Neuronal stem cell (in vitro differentiated cells): ENCODE data around the gene CFAP43.

Experiments
- DNase-seq: peaks from one replicate; pipeline ENCODE4 v3.0.0-alpha.2; 2013; ENCODE audit warnings: low spot score
- H2AFZ ChIP-seq: one replicate; pipeline ENCODE4 v1.6.1; 2013; ENCODE audit warnings: mild to moderate bottlenecking, low read length, inconsistent platforms
- H2AK5ac ChIP-seq: 2 replicates; pipeline ENCODE4 v1.6.1; 2013; ENCODE audit warnings: low read depth, mild to moderate bottlenecking, inconsistent platforms, low read length, moderate library complexity, mixed read lengths
- H2BK120ac ChIP-seq: 2 replicates; pipeline ENCODE4 v1.6.1; 2013; ENCODE audit warnings: low read depth, mild to moderate bottlenecking, inconsistent platforms, low read length, moderate library complexity, mixed read lengths
- H2BK12ac ChIP-seq: one replicate; pipeline ENCODE4 v1.6.1; 2013; ENCODE audit warnings: low read length, inconsistent platforms
- H2BK15ac ChIP-seq: 2 replicates; pipeline ENCODE4 v1.6.1; 2013; ENCODE audit warnings: mild to moderate bottlenecking, low read length, inconsistent platforms, mixed read lengths
- H2BK5ac ChIP-seq: one replicate; pipeline ENCODE4 v1.6.1; 2013; ENCODE audit warnings: inconsistent platforms, mild to moderate bottlenecking, low read length, moderate library complexity
- H3K14ac ChIP-seq: one replicate; pipeline ENCODE4 v1.6.1; 2013; ENCODE audit warnings: low read length, inconsistent platforms
- H3K18ac ChIP-seq: 2 replicates; pipeline ENCODE4 v1.6.1; 2013; ENCODE audit warnings: low read length, inconsistent platforms
- H3K23ac ChIP-seq: 2 replicates; pipeline ENCODE4 v1.6.1; 2013; ENCODE audit warnings: low read depth, mild to moderate bottlenecking, mixed read lengths, low read length, inconsistent platforms; ENCODE audit not compliant: poor library complexity
- H3K27ac ChIP-seq: replicated peaks from 3 replicates; pipeline ENCODE4 v1.5.1; 2013; ENCODE audit warnings: low read length, inconsistent platforms
- H3K27me3 ChIP-seq, 3 experiments: 2 replicates each; pipeline ENCODE4 v1.6.1; 2013; ENCODE audit warnings: low read length in 3 of 3, mild to moderate bottlenecking in 2 of 3, inconsistent platforms in 1 of 3, low read depth in 1 of 3, mixed read lengths in 1 of 3, moderate library complexity in 1 of 3; ENCODE audit not compliant: control insufficient read depth in 3 of 3, insufficient read depth in 3 of 3
- H3K36me3 ChIP-seq, 2 donors: replicated peaks in 1 of 2; 2 replicates each; pipeline ENCODE4 v1.6.1; 2013; ENCODE audit warnings: low read length in 2 of 2; ENCODE audit not compliant: control insufficient read depth in 2 of 2, insufficient read depth in 2 of 2
- H3K4ac ChIP-seq: 2 replicates; pipeline ENCODE4 v1.6.1; 2013; ENCODE audit warnings: inconsistent platforms, mild to moderate bottlenecking, low read length, moderate library complexity
- H3K4me1 ChIP-seq, 2 donors: 1 replicate in 1 of 2; 2 replicates in 1 of 2; pipeline ENCODE4 v1.6.1; 2013; ENCODE audit warnings: low read length in 2 of 2, low read depth in 1 of 2; ENCODE audit not compliant: control insufficient read depth in 2 of 2, insufficient read depth in 1 of 2
- H3K4me2 ChIP-seq: one replicate; pipeline ENCODE4 v1.6.1; 2013; ENCODE audit warnings: mild to moderate bottlenecking, low read length, inconsistent platforms; ENCODE audit not compliant: insufficient read depth, poor library complexity, severe bottlenecking
- H3K4me3 ChIP-seq, 2 donors: 2 replicates each; pipeline ENCODE4 v1.5.1; 2013; ENCODE audit warnings: low read length in 2 of 2, mild to moderate bottlenecking in 2 of 2, inconsistent platforms in 1 of 2, moderate library complexity in 1 of 2
- H3K79me1 ChIP-seq: one replicate; pipeline ENCODE4 v1.6.1; 2013; ENCODE audit warnings: low read depth, mild to moderate bottlenecking, inconsistent platforms, low read length, moderate library complexity
- H3K9ac ChIP-seq: one replicate; pipeline ENCODE4 v1.6.1; 2013; ENCODE audit warnings: mild to moderate bottlenecking, low read depth, low read length, inconsistent platforms; ENCODE audit not compliant: poor library complexity
- H3K9me3 ChIP-seq, 2 donors: replicated peaks in 1 of 2; 2 replicates each; pipeline versions ENCODE3 to v1.6.1; 2013; ENCODE audit warnings: low read length in 2 of 2, mild to moderate bottlenecking in 2 of 2, inconsistent platforms in 1 of 2, low read depth in 1 of 2, mixed read lengths in 1 of 2, moderate library complexity in 1 of 2; ENCODE audit not compliant: control insufficient read depth in 2 of 2, insufficient read depth in 1 of 2
- H4K8ac ChIP-seq: one replicate; pipeline ENCODE4 v1.6.1; 2013; ENCODE audit warnings: low read depth, mild to moderate bottlenecking, inconsistent platforms, low read length, moderate library complexity
- H4K91ac ChIP-seq: one replicate; pipeline ENCODE4 v1.6.1; 2013; ENCODE audit warnings: low read length, low read depth, mild to moderate bottlenecking, inconsistent platforms; ENCODE audit not compliant: poor library complexity
- WGBS, 2 donors: extraction: QIAGEN DNeasy Blood & Tissue Kit; methylation state at CpG; one replicate each; pipeline ENCODE4 v1.1.7; 2013; ENCODE audit warnings: missing lambda C conversion rate in 2 of 2, mixed read lengths in 1 of 2; ENCODE audit not compliant: insufficient read length in 2 of 2, insufficient replicate concordance in 1 of 2; ENCODE audit errors: extremely low coverage in 2 of 2; 5-methylcytosine and 5-hydroxymethylcytosine counted together

CFAP43 gene

GRCh38 chr10:104197364-104197763 is 34.8 kb downstream of the CFAP43 start:
- no peak overlapping the region for H2BK120ac ChIP-seq
- no peak overlapping the region for H2BK5ac ChIP-seq
- H3K23ac ChIP-seq = no peak overlapping the region
- no peak overlapping the region for H2BK15ac ChIP-seq
- no peaks in the 10 kb centered on the region for H3K36me3 ChIP-seq
- H3K14ac ChIP-seq = no peak overlapping the region
- no peaks in the 10 kb centered on the region for H3K79me1 ChIP-seq
- H2AFZ ChIP-seq = no peak overlapping the region
- peaks cover 0 to 3% (median 0%) of the 10 kb centered on the region in 3 experiments for H3K27me3 ChIP-seq
- no peak overlapping the region for H2BK12ac ChIP-seq
- no CpG with 5 or more reads among the region's 2 CpGs for WGBS, 2 donors
- H3K27ac ChIP-seq = no peak overlapping the region
- H3K9me3 ChIP-seq = no peaks in the 10 kb centered on the region
- no peak overlapping the region for H3K9ac ChIP-seq
- H4K8ac ChIP-seq = no peak overlapping the region
- H4K91ac ChIP-seq = no peak overlapping the region
- H2AK5ac ChIP-seq = no peak overlapping the region
- H3K4me2 ChIP-seq = no peak overlapping the region
- no peak overlapping the region for H3K18ac ChIP-seq
- no peak for DNase-seq
- no peaks in the 10 kb centered on the region for H3K4me1 ChIP-seq
- no peak overlapping the region for H3K4ac ChIP-seq
- H3K4me3 ChIP-seq = no peak overlapping the region

- H3K4me1 ChIP-seq = no peaks in the 10 kb centered on the region
Observed at GRCh38 chr10:104195706-104196105, 36.5 kb downstream of the CFAP43 start.

GRCh38 chr10:104193787-104194186 is 38.4 kb downstream of the CFAP43 start:
- no peak overlapping the region for H3K23ac ChIP-seq
- no peak overlapping the region for H4K8ac ChIP-seq
- no peak overlapping the region for H3K4ac ChIP-seq
- H2AK5ac ChIP-seq = no peak overlapping the region
- DNase-seq = no peak
- no peak overlapping the region for H3K4me3 ChIP-seq
- H3K14ac ChIP-seq = no peak overlapping the region
- no peak overlapping the region for H2BK12ac ChIP-seq
- H3K27ac ChIP-seq = no peak overlapping the region
- no peak overlapping the region for H2AFZ ChIP-seq
- no peak overlapping the region for H3K18ac ChIP-seq
- H2BK5ac ChIP-seq = no peak overlapping the region
- no peaks in the 10 kb centered on the region for H3K4me1 ChIP-seq
- H3K79me1 ChIP-seq = no peaks in the 10 kb centered on the region
- no CpG with 5 or more reads among the region's 17 CpGs for WGBS, 2 donors
- no peaks in the 10 kb centered on the region for H3K36me3 ChIP-seq
- no peak overlapping the region for H3K9ac ChIP-seq
- no peaks in the 10 kb centered on the region for H3K9me3 ChIP-seq
- H4K91ac ChIP-seq = no peak overlapping the region
- H3K27me3 ChIP-seq = peaks cover 0 to 9% (median 0%) of the 10 kb centered on the region in 3 experiments
- H2BK120ac ChIP-seq = no peak overlapping the region
- no peak overlapping the region for H3K4me2 ChIP-seq
- no peak overlapping the region for H2BK15ac ChIP-seq

More at GRCh38 chr10:104195706-104196105, 36.5 kb downstream of the CFAP43 start:
- no CpG with 5 or more reads among the region's 2 CpGs for WGBS, 2 donors
- Histone ChIP-seq H2AFZ (no peak overlapping the region), H3K79me1 (no peaks in the 10 kb centered on the region), H3K9ac (no peak overlapping the region), H3K27me3 (peaks cover 0 to 3% (median 0%) of the 10 kb centered on the region in 3 experiments), H3K4me3 (no peak overlapping the region), H3K4me2 (no peak overlapping the region), H3K27ac (no peak overlapping the region), H3K23ac (no peak overlapping the region), H4K91ac (no peak overlapping the region), H3K4ac (no peak overlapping the region), H3K18ac (no peak overlapping the region), H2BK5ac (no peak overlapping the region), H4K8ac (no peak overlapping the region), H3K14ac (no peak overlapping the region), H3K36me3 (no peaks in the 10 kb centered on the region), H2BK15ac (no peak overlapping the region), H2BK120ac (no peak overlapping the region), H2BK12ac (no peak overlapping the region), H2AK5ac (no peak overlapping the region), H3K9me3 (no peaks in the 10 kb centered on the region)
- no peak for DNase-seq

GRCh38 chr10:104190695-104191094 is 41.5 kb downstream of the CFAP43 start:
- peaks cover 0 to 9% (median 0%) of the 10 kb centered on the region in 3 experiments for H3K27me3 ChIP-seq
- no peak overlapping the region for H2BK5ac ChIP-seq
- no peak overlapping the region for H2BK15ac ChIP-seq
- no peak overlapping the region for H3K4ac ChIP-seq
- no peaks in the 10 kb centered on the region for H3K36me3 ChIP-seq
- no peak overlapping the region for H2BK12ac ChIP-seq
- H2BK120ac ChIP-seq = no peak overlapping the region
- no peak overlapping the region for H3K9ac ChIP-seq
- no peak overlapping the region for H4K91ac ChIP-seq
- no peak overlapping the region for H3K23ac ChIP-seq
- H3K4me2 ChIP-seq = no peak overlapping the region
- no peak overlapping the region for H3K14ac ChIP-seq
- no peaks in the 10 kb centered on the region for H3K9me3 ChIP-seq
- no peak overlapping the region for H4K8ac ChIP-seq
- H3K79me1 ChIP-seq = no peaks in the 10 kb centered on the region
- no peak overlapping the region for H2AFZ ChIP-seq
- no peak overlapping the region for H2AK5ac ChIP-seq
- DNase-seq = no peak
- no peak overlapping the region for H3K18ac ChIP-seq
- peaks cover 0 to 1% of the 10 kb centered on the region in 2 donors for H3K4me1 ChIP-seq
- no peak overlapping the region for H3K4me3 ChIP-seq
- no peak overlapping the region for H3K27ac ChIP-seq
- WGBS, 2 donors = no CpG with 5 or more reads among the region's 5 CpGs
